Measurements from ENCODE around the gene LGMN.

GRCh38 chr14:92719421-92719820 lies 29.0 kb downstream of the LGMN start:
- TF ChIP-seq CTCF (IDR thresholded peaks at IDR 0.05; ENCODE audit: poor library complexity, severe bottlenecking) (no peak), POLR2AphosphoS5 (IDR thresholded peaks at IDR 0.05) (no peak), RAD21 (conservative IDR thresholded peaks at IDR 0.05) (no peak)

Measured in neural cell (in vitro differentiated cells).